M059J (cell line): Measurements from ENCODE around the gene PIP4K2A. TPM values are rescaled to one million over a fixed set of nuclear protein-coding genes. Genes with fewer than 3 reads are reported as not detected.
A peak's percentile ranks its signal among the peaks of the same experiment; 100 is the strongest.
"Not testable (repeated sequence)": the region's sequence is repeated elsewhere in the genome, so short reads cannot be mapped to it uniquely, and the experiment has no call there.

Experiments used
- DNase-seq: peaks from one replicate; pipeline ENCODE4 v3.0.0-alpha.2; 2012; ENCODE audit warnings: low read depth
- total RNA-seq: library from RNA; depleted of rRNA; stranded (reverse); fragments of >200 nt; shearing (Covaris generic); gene quantifications from 2 replicates; pipeline ENCODE4 v1.2.3, GENCODE V29; 2014

Gene PIP4K2A
- total RNA-seq, 1 experiment from 2014 or later, result 26.6 TPM

DNA sequence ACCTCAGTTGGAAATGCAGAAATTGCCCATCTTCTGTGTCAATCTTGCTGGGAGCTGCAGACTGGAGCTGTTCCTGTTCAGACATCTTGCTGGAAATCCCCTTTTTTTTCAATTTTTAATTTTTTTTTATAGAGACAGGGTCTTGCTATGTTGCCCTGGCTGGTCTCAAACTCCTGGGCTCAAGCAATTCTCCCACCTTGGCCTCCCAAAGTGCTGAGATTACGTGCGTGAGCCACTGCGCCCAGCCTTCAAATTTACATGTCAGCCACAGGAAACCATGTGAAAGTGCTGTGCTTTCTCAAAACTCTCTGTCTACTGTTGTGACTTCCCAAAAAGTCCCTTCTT is 200.0 kb downstream of the PIP4K2A start:
- not testable (repeated sequence) for DNase-seq

DNA sequence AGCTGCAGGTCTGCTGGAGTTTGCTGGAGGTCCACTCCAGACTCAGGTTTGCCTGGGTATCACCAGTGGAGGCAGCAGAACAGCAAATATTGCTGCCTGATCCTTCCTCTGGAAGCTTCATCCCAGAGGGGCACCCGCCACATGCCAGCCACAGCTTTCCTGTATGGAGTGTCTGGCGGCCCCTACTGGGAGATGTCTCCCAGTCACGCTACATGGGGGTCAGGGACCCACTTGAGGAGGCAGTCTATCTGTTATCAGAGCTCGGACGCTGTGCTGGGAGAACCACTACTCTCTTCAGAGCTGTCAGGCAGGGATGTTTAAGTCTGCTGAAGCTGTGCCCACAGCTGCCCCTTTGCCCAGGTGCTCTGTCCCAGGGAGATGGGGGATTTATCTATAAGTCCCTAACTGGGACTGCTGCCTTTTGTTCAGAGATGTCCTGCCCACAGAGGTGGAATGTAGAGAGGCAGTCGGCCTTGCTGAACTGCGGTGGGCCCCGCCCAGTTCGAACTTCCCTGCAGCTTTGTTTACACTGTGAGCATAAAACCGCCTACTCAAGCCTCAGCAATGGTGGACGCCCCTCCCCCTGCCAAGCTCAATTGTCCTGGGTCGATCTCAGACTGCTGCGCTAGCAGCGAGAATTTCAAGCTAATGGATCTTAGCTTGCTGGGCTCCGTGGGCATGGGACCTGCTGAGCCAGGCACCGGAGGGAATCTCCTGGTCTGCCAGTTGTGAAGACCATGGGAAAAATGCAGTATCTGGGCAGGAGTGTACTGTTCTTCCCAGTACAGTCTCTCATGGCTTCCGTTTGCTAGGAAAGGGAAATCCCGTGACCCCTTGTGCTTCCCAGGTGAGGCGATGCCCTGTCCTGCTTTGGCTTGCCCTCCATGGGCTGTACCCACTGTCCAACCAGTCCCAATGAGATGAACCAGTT is 200.6 kb downstream of the PIP4K2A start:
- peak; percentile 29 for DNase-seq

- DNase-seq, result not testable (repeated sequence)
These were observed 202.4 kb downstream of the PIP4K2A start for GRCh38 chr10:22512015-22512414.

GRCh38 chr10:22508214-22508613 is 206.2 kb downstream of the PIP4K2A start:
- DNase-seq, result not testable (repeated sequence)

DNA sequence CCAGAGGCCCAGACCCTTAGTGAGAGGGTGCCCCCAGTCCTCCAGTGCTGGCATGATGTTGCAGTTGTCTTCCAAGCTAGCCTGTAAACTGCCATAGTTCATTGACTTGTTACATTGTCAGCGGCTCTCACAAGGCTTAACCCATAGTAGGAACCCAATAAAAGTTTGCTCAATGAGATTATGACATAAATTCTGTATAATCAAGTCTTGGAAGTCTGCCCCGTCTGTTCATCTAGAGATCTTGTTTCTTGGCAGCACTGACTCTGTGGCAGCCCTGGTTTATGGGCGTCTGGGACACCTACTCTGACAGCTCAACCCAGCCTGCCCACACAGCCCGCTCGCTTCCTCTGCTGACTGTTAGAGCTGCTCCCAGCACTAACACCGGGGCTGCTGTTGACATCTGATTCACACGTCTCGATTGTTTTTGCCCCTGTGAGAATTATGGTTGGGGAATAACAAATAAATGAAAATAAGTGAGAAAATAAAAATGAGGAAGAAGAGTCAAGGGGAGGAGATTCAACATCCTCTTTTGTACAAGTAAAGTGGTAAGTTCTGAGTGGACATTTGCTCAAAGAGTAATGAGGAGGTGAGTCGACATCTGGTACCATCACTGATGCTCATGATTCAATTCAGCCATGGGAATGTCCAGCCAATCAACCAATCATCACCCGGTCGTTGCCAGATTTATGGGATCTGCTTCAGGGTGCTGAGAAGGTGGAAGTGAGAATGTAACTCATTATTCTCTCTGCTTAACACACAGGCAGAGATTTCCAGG is 208.3 kb downstream of the PIP4K2A start:
- DNase-seq, result peak; percentile 51

- DNase-seq, result no peak
These were observed 209.6 kb downstream of the PIP4K2A start for GRCh38 chr10:22504766-22505165.

GRCh38 chr10:22503315-22504088 is 210.9 kb downstream of the PIP4K2A start:
- peak; percentile 75 for DNase-seq

GRCh38 chr10:22501863-22502262 is 212.5 kb downstream of the PIP4K2A start:
- DNase-seq, result no peak

- DNase-seq, result no peak
These were observed 213.0 kb downstream of the PIP4K2A start for GRCh38 chr10:22501413-22501812.

DNA sequence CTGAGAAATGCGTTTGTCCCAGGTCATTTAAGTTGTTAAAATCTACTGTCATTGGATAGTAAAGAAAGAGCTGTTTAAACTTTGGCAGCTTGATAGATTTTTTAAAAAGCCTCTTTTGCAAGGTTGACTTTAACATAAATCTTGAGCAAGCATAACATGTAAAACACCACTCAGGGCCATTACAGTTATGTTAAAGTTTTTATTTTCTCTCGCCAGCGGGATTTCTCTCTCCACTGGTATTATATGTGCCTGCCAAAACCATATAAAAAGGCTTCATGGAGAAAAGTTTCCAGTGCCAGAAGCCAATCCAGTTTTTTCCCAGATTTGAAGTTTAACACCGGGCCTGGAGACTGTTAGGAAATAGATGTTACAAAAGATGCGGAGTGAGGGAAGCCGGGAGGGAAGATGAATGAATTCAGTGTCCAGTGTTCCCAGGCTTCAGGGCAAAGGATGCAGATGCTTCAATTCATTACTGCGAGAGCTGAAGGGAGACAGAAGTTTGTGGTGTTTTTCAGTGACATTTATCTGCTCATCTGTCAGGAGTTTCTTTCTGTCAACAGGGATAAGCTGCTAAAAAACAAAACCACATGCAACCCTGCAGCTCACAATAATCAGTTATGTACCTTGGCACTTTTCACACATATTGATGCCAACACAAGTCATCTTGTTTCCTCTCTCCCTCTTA is 213.6 kb downstream of the PIP4K2A start:
- no peak for DNase-seq

- DNase-seq, result not testable (repeated sequence)
These were observed 214.4 kb downstream of the PIP4K2A start for GRCh38 chr10:22499973-22500372.

- no peak for DNase-seq
These were observed 219.0 kb downstream of the PIP4K2A start for GRCh38 chr10:22495396-22495795.

GRCh38 chr10:22494007-22494406 is 220.4 kb downstream of the PIP4K2A start:
- DNase-seq, result no peak

- DNase-seq, result no peak
These were observed 222.3 kb downstream of the PIP4K2A start for GRCh38 chr10:22491931-22492615.

DNA sequence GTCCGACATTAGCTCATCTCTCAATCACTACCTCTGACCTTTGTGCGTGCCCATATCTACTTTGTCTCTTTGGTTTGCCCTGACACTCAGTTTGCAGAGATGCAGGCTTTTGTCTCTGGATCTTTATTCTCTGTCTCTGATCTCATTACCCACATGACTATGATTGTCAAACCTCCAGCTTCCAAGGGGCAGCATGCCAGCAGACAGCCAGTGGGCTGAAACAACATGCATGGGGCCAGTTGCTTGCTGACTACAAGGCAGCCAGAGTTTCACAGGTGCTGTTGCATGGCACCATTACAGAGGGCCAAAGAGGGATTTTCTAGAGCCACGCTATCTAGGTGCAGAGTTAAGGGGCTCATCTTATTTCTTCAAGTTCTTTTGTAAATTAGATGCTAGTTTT is 222.9 kb downstream of the PIP4K2A start:
- DNase-seq, result no peak

DNA sequence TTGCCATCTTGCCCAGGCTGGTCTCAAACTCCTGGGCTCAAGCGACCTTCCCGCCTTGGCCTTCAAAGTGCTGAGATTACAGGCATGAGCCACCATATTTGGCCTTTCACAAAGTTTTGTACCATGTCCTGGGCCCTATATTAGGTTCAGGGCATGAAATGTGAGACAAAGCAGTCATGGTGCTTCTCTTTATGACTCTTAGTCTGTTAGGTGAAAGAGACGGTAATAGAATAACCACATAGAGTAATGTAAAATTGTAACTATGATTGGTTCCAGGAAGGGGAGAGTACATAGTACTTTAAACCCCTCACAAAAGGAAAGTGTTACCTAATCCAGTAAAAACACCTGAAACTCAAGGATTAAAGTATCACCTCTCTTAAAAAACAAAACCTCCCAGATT is 224.4 kb downstream of the PIP4K2A start:
- DNase-seq, result no peak

DNA sequence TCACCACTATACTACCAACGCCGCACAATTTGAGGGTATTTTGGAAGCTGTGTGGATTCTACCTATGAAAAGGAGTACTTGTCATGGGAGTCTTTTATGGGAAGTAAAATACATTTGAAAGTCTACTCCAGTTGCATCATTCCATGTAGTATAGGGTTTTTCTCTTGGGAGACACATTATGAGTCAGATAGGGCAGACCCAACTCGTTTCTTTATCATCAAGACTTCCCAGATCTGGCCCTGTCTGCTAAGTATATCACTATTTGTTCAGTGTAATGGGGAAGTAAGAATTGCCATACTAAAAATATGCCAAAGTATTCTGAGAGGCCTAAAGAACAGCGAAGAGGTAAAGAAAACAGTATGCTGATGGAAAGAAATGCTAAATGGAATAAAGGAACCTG is 224.9 kb downstream of the PIP4K2A start:
- DNase-seq, result no peak

DNA sequence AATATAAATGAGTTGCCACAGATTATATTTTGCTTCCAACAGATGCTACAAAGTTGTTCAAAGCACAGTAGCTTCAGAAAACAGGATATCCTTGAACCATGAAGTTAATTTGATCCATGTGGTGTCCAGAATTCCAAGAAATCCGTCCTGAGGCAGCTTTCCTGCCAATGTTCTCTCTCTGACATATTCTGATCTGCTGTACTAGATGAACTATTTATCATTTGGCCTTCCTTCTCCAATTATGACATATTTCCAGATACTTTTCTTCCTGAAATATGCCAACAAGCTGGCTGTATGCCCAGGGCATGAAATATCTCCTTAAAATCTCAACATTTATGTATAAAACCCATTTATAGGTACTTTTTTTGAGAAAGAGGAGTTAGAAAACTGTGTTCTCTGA is 227.9 kb downstream of the PIP4K2A start:
- DNase-seq, result no peak
